Measurements from ENCODE around the gene LSAMP. TPM values are rescaled to one million over a fixed set of nuclear protein-coding genes. Genes with fewer than 3 reads are reported as not detected.

Gene LSAMP
- total and polyA plus RNA-seq, 2 experiments from 2014 or later: 2.0 to 2.9 TPM

GRCh38 chr3:116046350-116046749 is 398.9 kb downstream of the LSAMP start:
- no peak overlapping the region for H3K4me2 ChIP-seq
- Mint-ChIP-seq H3K27ac (no peak overlapping the region), H3K36me3 (ENCODE audit: low read depth) (no peaks in the 10 kb centered on the region), H3K9me3 (no peaks in the 10 kb centered on the region), H3K4me3 (no peak overlapping the region), H3K4me1 (peaks cover 15% of the 10 kb centered on the region; the same call in 2 of the 3 replicates), H3K27me3 (ENCODE audit: insufficient read depth, low read depth, poor library complexity) (no peaks in the 10 kb centered on the region)
- no peaks in the 10 kb centered on the region; the same call in 1 of the 2 replicates for H3K4me1 ChIP-seq (ENCODE audit: insufficient read depth)
- H3K36me3 ChIP-seq (ENCODE audit: insufficient read depth): no peaks in the 10 kb centered on the region
- H3K79me2 ChIP-seq (replicated peaks; ENCODE audit: insufficient read depth): no peaks in the 10 kb centered on the region
- no peaks in the 10 kb centered on the region for H3K27me3 ChIP-seq (ENCODE audit: insufficient read depth)
- no peak overlapping the region for H2AFZ ChIP-seq
- TF ChIP-seq NANOG (IDR thresholded peaks at IDR 0.05; ENCODE audit: borderline replicate concordance) (no peak), ZNF114 (CRISPR knock-in tag; IDR thresholded peaks at IDR 0.05) (no peak), STAT1 (IDR thresholded peaks at IDR 0.05; ENCODE audit: unreplicated experiment) (no peak), EZH2phosphoT487 (IDR thresholded peaks at IDR 0.05; ENCODE audit: unreplicated experiment) (no peak), JUNB (IDR thresholded peaks at IDR 0.05; ENCODE audit: unreplicated experiment) (no peak), ZNF331 (CRISPR knock-in tag; IDR thresholded peaks at IDR 0.05; ENCODE audit: low read depth) (no peak)
- TF ChIP-seq, protein P1, sequence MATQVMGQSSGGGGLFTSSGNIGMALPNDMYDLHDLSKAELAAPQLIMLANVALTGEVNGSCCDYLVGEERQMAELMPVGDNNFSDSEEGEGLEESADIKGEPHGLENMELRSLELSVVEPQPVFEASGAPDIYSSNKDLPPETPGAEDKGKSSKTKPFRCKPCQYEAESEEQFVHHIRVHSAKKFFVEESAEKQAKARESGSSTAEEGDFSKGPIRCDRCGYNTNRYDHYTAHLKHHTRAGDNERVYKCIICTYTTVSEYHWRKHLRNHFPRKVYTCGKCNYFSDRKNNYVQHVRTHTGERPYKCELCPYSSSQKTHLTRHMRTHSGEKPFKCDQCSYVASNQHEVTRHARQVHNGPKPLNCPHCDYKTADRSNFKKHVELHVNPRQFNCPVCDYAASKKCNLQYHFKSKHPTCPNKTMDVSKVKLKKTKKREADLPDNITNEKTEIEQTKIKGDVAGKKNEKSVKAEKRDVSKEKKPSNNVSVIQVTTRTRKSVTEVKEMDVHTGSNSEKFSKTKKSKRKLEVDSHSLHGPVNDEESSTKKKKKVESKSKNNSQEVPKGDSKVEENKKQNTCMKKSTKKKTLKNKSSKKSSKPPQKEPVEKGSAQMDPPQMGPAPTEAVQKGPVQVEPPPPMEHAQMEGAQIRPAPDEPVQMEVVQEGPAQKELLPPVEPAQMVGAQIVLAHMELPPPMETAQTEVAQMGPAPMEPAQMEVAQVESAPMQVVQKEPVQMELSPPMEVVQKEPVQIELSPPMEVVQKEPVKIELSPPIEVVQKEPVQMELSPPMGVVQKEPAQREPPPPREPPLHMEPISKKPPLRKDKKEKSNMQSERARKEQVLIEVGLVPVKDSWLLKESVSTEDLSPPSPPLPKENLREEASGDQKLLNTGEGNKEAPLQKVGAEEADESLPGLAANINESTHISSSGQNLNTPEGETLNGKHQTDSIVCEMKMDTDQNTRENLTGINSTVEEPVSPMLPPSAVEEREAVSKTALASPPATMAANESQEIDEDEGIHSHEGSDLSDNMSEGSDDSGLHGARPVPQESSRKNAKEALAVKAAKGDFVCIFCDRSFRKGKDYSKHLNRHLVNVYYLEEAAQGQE (IDR thresholded peaks at IDR 0.05; ENCODE audit: unreplicated experiment): no peak
- H4K20me1 ChIP-seq (replicated peaks; ENCODE audit: insufficient read depth): no peaks in the 10 kb centered on the region
- DNase-seq (ENCODE audit: low spot score) (no peak), ATAC-seq (no peak)
- no peak overlapping the region for H3K4me3 ChIP-seq
- no peaks in the 10 kb centered on the region for H3K9me2 ChIP-seq (ENCODE audit: insufficient read depth)
- H3K27ac ChIP-seq (ENCODE audit: low read depth): no peak overlapping the region
- H3F3A ChIP-seq (replicated peaks; ENCODE audit: low read depth): no peaks in the 10 kb centered on the region

- Histone ChIP-seq H3K4me1 (ENCODE audit: insufficient read depth) (no peaks in the 10 kb centered on the region), H3K9me2 (ENCODE audit: insufficient read depth) (no peaks in the 10 kb centered on the region), H3K36me3 (ENCODE audit: insufficient read depth) (no peaks in the 10 kb centered on the region), H2AFZ (no peak overlapping the region), H3K4me2 (no peak overlapping the region), H4K20me1 (replicated peaks; ENCODE audit: insufficient read depth) (no peaks in the 10 kb centered on the region), H3K79me2 (replicated peaks; ENCODE audit: insufficient read depth) (no peaks in the 10 kb centered on the region), H3K27ac (ENCODE audit: low read depth) (no peak overlapping the region), H3K27me3 (ENCODE audit: insufficient read depth) (no peaks in the 10 kb centered on the region), H3K4me3 (no peak overlapping the region), H3F3A (replicated peaks; ENCODE audit: low read depth) (no peaks in the 10 kb centered on the region)
- H3K9me3 Mint-ChIP-seq: no peaks in the 10 kb centered on the region
- no peaks in the 10 kb centered on the region for H3K36me3 Mint-ChIP-seq (ENCODE audit: low read depth)
- DNase-seq (ENCODE audit: low spot score) (no peak), ATAC-seq (no peak)
- H3K4me3 Mint-ChIP-seq: no peak overlapping the region
- H3K4me1 Mint-ChIP-seq: peaks cover 8% of the 10 kb centered on the region; the same call in 1 of the 3 replicates
- peaks cover 1% of the 10 kb centered on the region for H3K27me3 Mint-ChIP-seq (ENCODE audit: insufficient read depth, low read depth, poor library complexity)
- no peak overlapping the region for H3K27ac Mint-ChIP-seq
- TF ChIP-seq ZNF114 (CRISPR knock-in tag; IDR thresholded peaks at IDR 0.05) (no peak), STAT1 (IDR thresholded peaks at IDR 0.05; ENCODE audit: unreplicated experiment) (no peak), EZH2phosphoT487 (IDR thresholded peaks at IDR 0.05; ENCODE audit: unreplicated experiment) (no peak)
- TF ChIP-seq, protein P2, sequence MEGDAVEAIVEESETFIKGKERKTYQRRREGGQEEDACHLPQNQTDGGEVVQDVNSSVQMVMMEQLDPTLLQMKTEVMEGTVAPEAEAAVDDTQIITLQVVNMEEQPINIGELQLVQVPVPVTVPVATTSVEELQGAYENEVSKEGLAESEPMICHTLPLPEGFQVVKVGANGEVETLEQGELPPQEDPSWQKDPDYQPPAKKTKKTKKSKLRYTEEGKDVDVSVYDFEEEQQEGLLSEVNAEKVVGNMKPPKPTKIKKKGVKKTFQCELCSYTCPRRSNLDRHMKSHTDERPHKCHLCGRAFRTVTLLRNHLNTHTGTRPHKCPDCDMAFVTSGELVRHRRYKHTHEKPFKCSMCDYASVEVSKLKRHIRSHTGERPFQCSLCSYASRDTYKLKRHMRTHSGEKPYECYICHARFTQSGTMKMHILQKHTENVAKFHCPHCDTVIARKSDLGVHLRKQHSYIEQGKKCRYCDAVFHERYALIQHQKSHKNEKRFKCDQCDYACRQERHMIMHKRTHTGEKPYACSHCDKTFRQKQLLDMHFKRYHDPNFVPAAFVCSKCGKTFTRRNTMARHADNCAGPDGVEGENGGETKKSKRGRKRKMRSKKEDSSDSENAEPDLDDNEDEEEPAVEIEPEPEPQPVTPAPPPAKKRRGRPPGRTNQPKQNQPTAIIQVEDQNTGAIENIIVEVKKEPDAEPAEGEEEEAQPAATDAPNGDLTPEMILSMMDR (conservative IDR thresholded peaks at IDR 0.05; ENCODE audit: low read depth in 2 of 2): no peak
- TF ChIP-seq, protein P1 (IDR thresholded peaks at IDR 0.05; ENCODE audit: unreplicated experiment): no peak
Observed at GRCh38 chr3:116045314-116045713, 400.0 kb downstream of the LSAMP start.
